ENCODE results near the gene CCDC124.
"Not testable (repeated sequence)": the region's sequence is repeated elsewhere in the genome, so short reads cannot be mapped to it uniquely, and the experiment has no call there.

Gene CCDC124

DNA sequence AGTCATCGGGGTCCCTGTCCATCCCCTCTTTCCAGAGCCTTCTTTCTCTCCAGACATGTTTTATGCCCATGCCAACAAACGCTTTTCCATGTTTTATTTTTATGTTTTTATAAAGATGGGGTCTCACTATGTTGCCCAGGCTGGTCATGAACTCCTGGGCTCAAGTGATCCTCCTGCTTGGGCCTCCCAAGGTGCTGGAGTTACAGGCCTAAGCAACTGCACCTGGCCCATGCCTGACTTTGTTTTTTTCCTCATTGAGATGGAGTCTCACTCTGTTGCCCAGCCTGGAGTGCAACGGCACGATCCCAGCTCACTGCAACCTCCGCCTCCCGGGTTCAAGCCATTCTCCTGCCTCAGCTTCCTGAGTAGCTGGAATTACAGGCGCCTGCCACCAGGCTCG is 53.8 kb downstream of the CCDC124 start:
- H3K27me3 Mint-ChIP-seq, H3K4me1 Mint-ChIP-seq, H3K36me3 Mint-ChIP-seq, H3K27ac Mint-ChIP-seq, H3K4me3 Mint-ChIP-seq, H3K9me3 Mint-ChIP-seq: not testable (repeated sequence)

DNA sequence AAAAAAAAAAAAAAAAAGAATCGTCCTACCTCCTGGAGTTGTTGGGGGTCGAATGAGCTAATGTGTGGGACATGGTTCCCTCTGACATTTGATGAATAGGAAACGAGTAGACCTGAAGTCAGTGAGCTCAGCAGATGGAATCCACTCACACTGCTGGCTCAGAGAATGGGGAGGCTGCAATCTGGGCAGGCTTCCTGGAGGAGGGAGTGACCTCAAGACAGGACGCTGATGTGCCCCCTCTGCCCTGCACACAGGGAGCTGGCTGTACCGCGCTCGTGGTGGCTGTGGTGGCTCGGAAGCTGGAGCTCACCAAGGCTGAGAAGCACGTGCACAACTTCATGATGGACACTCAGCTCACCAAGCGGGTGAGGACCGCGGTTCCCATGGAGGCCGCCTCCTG is 55.3 kb downstream of the CCDC124 start:
- Mint-ChIP-seq H3K9me3 (no peaks in the 10 kb centered on the region), H3K27me3 (no peaks in the 10 kb centered on the region), H3K4me1 (no peaks in the 10 kb centered on the region), H3K27ac (no peak overlapping the region), H3K4me3 (no peak overlapping the region), H3K36me3 (no peaks in the 10 kb centered on the region)

DNA sequence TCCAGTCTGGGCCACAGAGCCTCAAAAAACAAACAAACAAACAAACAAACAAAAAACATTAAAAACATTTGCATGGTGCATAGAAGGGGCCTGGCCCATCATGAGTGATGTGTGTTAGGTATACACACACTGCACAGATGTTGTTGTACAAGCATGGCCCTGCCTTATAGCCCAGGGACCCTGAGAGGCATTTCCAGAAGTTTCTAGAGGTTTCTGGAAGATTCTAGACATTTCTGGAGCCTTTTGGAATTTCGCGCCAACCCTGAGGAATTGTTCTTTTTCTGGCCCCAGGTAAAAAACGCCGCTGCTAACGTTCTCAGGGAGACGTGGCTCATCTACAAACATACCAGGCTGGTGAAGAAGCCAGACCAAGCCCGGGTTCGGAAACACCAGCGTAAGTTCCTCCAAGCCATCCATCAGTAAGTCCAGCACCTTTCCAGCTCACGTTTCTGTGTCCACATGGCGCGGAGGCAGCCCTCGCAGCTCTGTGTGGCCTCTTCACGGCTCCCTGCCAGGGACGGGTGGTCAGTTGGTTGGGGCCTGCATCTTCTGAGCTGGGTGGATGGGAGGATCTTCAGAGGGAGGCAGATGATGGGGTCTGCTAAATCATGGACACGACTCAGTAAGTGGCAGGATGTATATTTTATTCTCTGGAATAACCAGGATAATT is 56.7 kb downstream of the CCDC124 start:
- Mint-ChIP-seq H3K36me3 (no peaks in the 10 kb centered on the region), H3K9me3 (no peaks in the 10 kb centered on the region), H3K4me3 (no peak overlapping the region), H3K27ac (no peak overlapping the region), H3K4me1 (no peaks in the 10 kb centered on the region), H3K27me3 (no peaks in the 10 kb centered on the region)

DNA sequence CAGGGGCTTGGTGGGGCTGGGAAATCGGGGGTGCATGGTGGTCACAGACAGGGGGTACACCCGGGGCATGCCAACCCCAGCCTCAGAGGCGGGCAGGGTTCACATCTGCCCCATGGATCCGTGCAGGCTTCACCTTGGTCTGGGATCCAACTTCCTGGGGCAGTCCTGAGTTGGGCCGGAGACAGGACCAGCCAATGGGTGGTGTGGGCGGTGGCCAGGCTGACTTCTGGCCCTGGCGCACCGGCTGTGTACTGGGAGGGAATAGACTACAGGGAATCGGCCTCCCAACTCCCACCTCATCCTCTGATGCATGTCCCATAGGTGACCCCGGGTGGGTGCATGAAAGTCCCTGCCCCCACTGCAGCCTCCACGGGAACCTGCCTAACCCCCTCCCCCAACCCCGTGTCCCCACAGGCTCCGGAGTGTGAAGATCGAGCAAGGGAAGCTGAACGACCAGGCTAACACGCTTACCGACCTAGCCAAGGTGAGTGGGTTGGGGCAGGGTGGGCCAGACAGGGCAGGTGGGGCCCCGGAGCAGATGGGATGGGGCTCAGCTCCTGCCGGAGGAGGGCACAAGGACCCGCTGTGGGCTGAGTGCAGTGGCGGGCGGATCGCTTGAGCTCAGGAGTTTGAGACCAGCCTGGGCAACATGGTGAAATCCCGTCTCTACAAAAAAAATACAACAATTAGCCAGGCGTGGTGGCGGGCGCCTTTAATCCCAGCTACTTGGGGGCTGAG is 60.4 kb downstream of the CCDC124 start:
- Mint-ChIP-seq H3K36me3 (no peaks in the 10 kb centered on the region), H3K4me3 (no peak overlapping the region), H3K4me1 (no peaks in the 10 kb centered on the region), H3K27ac (no peak overlapping the region), H3K27me3 (no peaks in the 10 kb centered on the region), H3K9me3 (no peaks in the 10 kb centered on the region)
